HFFc6 (cell line): ENCODE measurements around the gene FAM171A1. TPM values are rescaled to one million over a fixed set of nuclear protein-coding genes. Genes with fewer than 3 reads are reported as not detected.
A peak's percentile ranks its signal among the peaks of the same experiment; 100 is the strongest.
"Not testable (repeated sequence)": the region's sequence is repeated elsewhere in the genome, so short reads cannot be mapped to it uniquely, and the experiment has no call there.

Source experiments
- DNase-seq: peaks from one replicate; pipeline ENCODE4 v3.0.0-alpha.2; 2018
- H3K27ac Mint-ChIP-seq: 2 replicates; pipeline ENCODE4 v1.8.0; 2020; ENCODE audit warnings: mild to moderate bottlenecking, mixed read lengths
- H3K27me3 Mint-ChIP-seq: 2 replicates; pipeline ENCODE4 v1.8.0; 2021; ENCODE audit warnings: mild to moderate bottlenecking, moderate library complexity, mixed read lengths; ENCODE audit not compliant: insufficient read depth
- H3K36me3 Mint-ChIP-seq: 2 replicates; pipeline ENCODE4 v1.8.0; 2021; ENCODE audit warnings: low read depth, mixed read lengths
- H3K4me1 Mint-ChIP-seq: 2 replicates; pipeline ENCODE4 v1.8.0; 2020; ENCODE audit warnings: low read depth, mixed read lengths
- H3K4me3 Mint-ChIP-seq: 2 replicates; pipeline ENCODE4 v1.8.0; 2020; ENCODE audit warnings: mild to moderate bottlenecking, moderate library complexity, mixed read lengths
- H3K9me3 Mint-ChIP-seq: 2 replicates; pipeline ENCODE4 v1.8.0; 2020; ENCODE audit warnings: mild to moderate bottlenecking, mixed read lengths
- CTCF ChIP-seq: fragments of 200-600 bp; sonication (generic); IDR thresholded peaks from 2 replicates; pipeline ENCODE4 v1.5.0; 2021; ENCODE audit warnings: antibody characterized with exemption, mild to moderate bottlenecking
- total RNA-seq, 6 experiments: library from RNA; stranded (reverse); fragmentation: NEBNext Ultra II Directional; extraction: Animal tissue kit (Norgen Biotek cat#: 25700); gene quantifications; 2 replicates in 1 of 6; 3 replicates in 5 of 6; pipeline ENCODE4 v1.2.3, GENCODE V29; 2021

Gene FAM171A1
- total RNA-seq, 6 experiments from 2014 or later: 33.4 to 60.7 (median 48.6) TPM

DNA sequence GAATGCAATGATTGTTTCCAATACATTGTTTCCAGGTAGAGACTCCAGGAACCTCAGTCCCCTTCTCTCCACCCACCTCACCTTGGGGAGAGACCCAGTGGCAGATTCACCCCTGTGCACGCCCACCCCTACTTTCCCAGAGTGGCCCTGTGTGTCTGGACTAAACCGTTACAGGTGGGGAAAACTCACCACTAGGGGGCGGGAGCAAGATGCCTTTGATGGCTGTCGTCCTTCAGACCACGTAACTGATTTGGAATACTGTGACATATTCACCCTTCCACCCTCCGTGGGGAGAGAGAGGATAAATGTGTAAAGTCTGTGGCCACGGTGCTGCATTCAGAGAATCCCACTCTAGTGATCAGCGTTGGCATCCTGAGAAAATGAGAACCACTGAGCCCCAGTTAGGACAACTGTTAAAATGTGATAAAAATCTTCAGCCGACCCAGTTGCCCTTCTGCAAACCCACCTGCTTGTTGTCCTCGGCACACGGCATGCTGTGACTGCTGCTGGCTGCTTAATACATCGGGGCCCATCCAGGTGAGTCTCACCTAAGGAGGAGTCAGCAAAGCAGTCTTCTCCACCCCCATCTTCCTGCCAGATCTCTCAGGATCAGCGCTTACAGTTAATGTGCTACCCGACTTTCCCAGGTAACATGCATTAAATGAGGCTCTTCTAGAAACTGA is 161.1 kb downstream of the FAM171A1 start:
- peak; percentile 96 for TF ChIP-seq CTCF
- no peak overlapping the region for H3K4me3 Mint-ChIP-seq
- H3K4me1 Mint-ChIP-seq: peaks cover 45% of the 10 kb centered on the region
- DNase-seq: peak; percentile 36
- peak overlapping the region; percentile 91; the same call in 1 of the 2 replicates for H3K27ac Mint-ChIP-seq
- peaks cover 13% of the 10 kb centered on the region for H3K9me3 Mint-ChIP-seq
- peaks cover 44% of the 10 kb centered on the region for H3K36me3 Mint-ChIP-seq
- H3K27me3 Mint-ChIP-seq: no peaks in the 10 kb centered on the region; the same call in 1 of the 2 replicates

- Mint-ChIP-seq H3K36me3 (peaks cover 30% of the 10 kb centered on the region), H3K4me1 (peaks cover 48% of the 10 kb centered on the region), H3K9me3 (peaks cover 11% of the 10 kb centered on the region), H3K4me3 (no peak overlapping the region), H3K27me3 (no peaks in the 10 kb centered on the region; the same call in 1 of the 2 replicates), H3K27ac (no peak overlapping the region)
- DNase-seq: no peak
- TF ChIP-seq CTCF: no peak
Observed at GRCh38 chr10:15208221-15208620, 162.9 kb downstream of the FAM171A1 start.

DNA sequence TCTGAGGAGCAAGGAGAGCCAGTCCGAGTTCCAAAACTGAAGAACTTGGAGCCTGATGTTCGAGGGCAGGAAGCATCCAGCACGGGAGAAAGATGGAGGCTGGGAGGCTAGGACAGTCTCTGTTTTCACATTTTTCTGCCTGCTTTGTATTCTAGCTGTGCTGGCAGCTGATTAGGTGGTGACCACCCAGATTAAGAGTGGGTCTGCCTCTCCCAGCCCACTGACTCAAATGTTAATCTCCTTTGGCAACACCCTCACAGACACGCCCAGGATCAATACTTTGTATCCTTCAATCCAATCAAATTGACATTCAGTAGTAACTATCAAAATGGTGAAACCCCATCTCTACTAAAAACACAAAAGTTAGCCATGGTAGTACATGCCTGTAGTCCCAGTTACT is 163.7 kb downstream of the FAM171A1 start:
- H3K36me3 Mint-ChIP-seq: peaks cover 23% of the 10 kb centered on the region
- not testable (repeated sequence) for H3K27me3 Mint-ChIP-seq, H3K4me3 Mint-ChIP-seq, H3K27ac Mint-ChIP-seq, H3K9me3 Mint-ChIP-seq, DNase-seq
- H3K4me1 Mint-ChIP-seq: peaks cover 52% of the 10 kb centered on the region

DNA sequence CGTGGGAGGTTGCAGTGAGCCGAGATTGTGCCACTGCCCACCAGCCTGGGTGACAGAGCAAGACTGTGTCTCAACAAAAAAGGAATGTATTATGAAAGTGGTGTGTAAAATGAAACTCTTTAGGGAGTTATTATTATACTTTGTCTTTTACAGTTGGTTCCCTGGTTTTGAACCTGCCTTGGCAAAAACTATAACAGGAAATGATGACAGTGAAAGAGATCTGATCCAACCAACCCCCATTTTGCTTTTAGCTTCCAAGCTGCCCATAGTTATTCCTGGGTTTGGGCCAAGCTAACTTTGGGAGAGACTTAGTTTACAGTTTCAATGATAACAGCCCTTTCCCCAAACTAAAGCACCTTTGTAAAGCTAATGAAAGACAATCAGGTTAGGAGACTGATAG is 168.4 kb downstream of the FAM171A1 start:
- Mint-ChIP-seq H3K4me3 (peak overlapping the region; percentile 56), H3K27ac (peak overlapping the region; percentile 79), H3K9me3 (no peaks in the 10 kb centered on the region), H3K4me1 (peaks cover 58% of the 10 kb centered on the region), H3K36me3 (no peaks in the 10 kb centered on the region), H3K27me3 (no peaks in the 10 kb centered on the region; the same call in 1 of the 2 replicates)
- TF ChIP-seq CTCF: no peak
- no peak for DNase-seq

- peak overlapping the region; percentile 79 for H3K27ac Mint-ChIP-seq
- DNase-seq, H3K9me3 Mint-ChIP-seq, H3K36me3 Mint-ChIP-seq, H3K27me3 Mint-ChIP-seq: not testable (repeated sequence)
- H3K4me1 Mint-ChIP-seq: peaks cover 61% of the 10 kb centered on the region
- H3K4me3 Mint-ChIP-seq: peak overlapping the region; percentile 56
Observed at GRCh38 chr10:15202301-15202621, 168.8 kb downstream of the FAM171A1 start.

DNA sequence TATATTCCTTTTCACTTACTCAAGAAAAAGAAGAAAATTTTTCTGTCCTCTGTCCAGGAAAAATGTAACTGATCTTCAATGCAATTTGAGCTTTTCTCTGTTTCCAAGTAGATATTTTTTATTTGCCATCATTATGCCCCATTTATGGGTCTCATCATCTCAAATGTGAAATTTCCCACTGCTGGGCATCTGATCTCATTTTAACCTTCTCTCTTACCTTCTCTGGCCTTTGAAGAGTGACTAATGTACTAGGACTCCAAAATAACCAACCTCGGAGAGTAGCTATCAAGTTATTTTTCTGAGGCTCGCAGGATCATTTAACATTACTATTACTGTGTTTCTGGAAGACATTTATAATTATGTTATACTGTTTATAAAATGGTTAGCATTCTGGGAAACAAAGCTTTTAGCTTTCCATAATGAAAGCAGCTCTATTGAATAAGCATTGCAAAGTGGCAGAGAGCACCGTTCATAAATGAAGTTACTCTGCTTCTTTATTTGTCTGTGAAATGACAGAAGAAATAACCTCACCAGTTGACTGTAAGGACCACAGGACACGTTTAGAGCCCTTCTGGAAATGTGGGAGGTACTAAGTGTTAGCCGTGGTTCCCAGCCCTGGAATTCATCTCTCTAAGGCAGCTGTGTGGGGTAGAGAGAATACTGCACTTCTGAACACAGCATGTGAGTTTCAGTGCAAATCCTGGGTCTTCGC is 169.3 kb downstream of the FAM171A1 start:
- Mint-ChIP-seq H3K27me3 (no peaks in the 10 kb centered on the region; the same call in 1 of the 2 replicates), H3K9me3 (no peaks in the 10 kb centered on the region), H3K4me1 (peaks cover 67% of the 10 kb centered on the region), H3K36me3 (no peaks in the 10 kb centered on the region), H3K27ac (peak overlapping the region; percentile 79), H3K4me3 (peak overlapping the region; percentile 56)
- TF ChIP-seq CTCF: no peak
- peak; percentile 11 for DNase-seq
